Measurements from ENCODE around the gene AGPAT4.

AGPAT4 gene

DNA sequence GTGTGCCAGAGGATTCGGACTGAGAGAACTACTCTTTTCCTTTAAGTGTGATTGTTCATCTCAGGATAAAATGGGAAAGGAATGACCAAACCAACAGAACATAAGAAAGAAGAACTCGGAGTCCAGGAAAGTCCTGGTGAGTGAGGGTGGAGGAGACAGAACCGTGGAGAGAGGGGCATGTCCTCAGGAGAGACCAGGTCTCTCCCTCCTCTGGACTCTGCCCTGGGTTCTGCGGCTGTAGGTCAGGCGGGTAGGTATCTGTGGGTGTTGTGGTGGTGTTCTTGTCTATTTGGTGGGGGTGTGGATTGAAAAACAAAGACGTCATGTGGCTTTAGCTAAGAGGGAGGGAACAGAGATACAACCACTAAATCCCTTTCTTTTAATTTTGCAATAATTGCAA lies 29.1 kb upstream of the AGPAT4 start:
- Histone ChIP-seq H3K4me3 (no peak overlapping the region), H3K27ac (no peak overlapping the region), H3K36me3 (no peaks in the 10 kb centered on the region), H3K27me3 (no peaks in the 10 kb centered on the region), H3K4me1 (peaks cover 0 to 3% (median 0%) of the 10 kb centered on the region in 4 donors), H3K9me3 (no peaks in the 10 kb centered on the region)
- TF ChIP-seq, protein P1, sequence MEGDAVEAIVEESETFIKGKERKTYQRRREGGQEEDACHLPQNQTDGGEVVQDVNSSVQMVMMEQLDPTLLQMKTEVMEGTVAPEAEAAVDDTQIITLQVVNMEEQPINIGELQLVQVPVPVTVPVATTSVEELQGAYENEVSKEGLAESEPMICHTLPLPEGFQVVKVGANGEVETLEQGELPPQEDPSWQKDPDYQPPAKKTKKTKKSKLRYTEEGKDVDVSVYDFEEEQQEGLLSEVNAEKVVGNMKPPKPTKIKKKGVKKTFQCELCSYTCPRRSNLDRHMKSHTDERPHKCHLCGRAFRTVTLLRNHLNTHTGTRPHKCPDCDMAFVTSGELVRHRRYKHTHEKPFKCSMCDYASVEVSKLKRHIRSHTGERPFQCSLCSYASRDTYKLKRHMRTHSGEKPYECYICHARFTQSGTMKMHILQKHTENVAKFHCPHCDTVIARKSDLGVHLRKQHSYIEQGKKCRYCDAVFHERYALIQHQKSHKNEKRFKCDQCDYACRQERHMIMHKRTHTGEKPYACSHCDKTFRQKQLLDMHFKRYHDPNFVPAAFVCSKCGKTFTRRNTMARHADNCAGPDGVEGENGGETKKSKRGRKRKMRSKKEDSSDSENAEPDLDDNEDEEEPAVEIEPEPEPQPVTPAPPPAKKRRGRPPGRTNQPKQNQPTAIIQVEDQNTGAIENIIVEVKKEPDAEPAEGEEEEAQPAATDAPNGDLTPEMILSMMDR (IDR thresholded peaks at IDR 0.05) = no peak
- DNase-seq = no peak
- intact Hi-C loops (cut with DNase I; ENCODE audit: low total_unique reads) = no loop called here

DNA sequence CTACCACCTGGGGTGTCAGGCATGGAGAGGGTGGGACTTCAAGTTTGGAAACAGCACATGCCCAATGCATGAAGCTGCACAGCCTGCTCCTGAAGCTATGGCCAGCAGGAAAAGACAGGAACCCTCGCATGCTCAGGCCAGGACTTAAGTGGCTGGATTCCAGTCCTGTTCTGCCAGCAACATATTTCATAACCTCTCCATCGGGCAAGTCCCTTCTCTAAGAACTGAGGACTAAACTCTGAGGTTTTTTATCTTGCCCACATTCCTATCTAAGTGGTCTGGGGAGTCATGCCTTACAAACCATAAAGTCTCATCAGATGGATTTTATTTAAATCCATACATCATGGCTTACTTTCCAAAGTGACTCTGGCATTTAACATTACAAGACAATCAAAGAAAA lies 27.5 kb upstream of the AGPAT4 start:
- peak in 1 of 2 donors; percentile 35 for DNase-seq
- Histone ChIP-seq H3K36me3 (no peaks in the 10 kb centered on the region), H3K4me1 (peaks cover 0 to 3% (median 0%) of the 10 kb centered on the region in 4 donors), H3K9me3 (no peaks in the 10 kb centered on the region), H3K27me3 (no peaks in the 10 kb centered on the region), H3K4me3 (no peak overlapping the region), H3K27ac (no peak overlapping the region)
- TF ChIP-seq, protein P1 (IDR thresholded peaks at IDR 0.05) = no peak
- intact Hi-C loops (cut with DNase I; ENCODE audit: low total_unique reads) = no loop called here

DNA sequence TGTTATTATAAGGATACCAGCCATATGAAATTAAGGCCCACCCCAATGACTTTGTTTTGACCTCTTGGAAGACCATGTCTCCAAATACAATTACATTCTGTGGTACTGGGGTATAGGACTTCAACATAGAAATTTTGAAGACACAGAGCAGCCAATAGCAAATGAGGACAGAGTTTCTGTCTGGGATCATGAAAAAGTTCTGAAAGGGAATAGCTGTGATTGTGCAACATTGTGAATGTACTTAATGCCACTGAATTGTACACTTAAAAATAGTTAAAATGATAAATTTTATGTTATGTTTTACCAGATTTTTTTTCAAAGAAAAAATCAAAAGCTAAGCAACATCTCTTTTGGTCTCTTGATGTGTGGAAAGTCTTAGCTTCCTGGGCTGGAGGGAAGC lies 27.0 kb upstream of the AGPAT4 start:
- DNase-seq = no peak
- intact Hi-C loops (cut with DNase I; ENCODE audit: low total_unique reads) = no loop called here
- no peak overlapping the region for H3K27ac ChIP-seq
- TF ChIP-seq, protein P1 (IDR thresholded peaks at IDR 0.05) = no peak
- no peaks in the 10 kb centered on the region for H3K27me3 ChIP-seq
- no peaks in the 10 kb centered on the region for H3K9me3 ChIP-seq
- peaks cover 0 to 3% (median 0%) of the 10 kb centered on the region in 4 donors for H3K4me1 ChIP-seq
- H3K4me3 ChIP-seq = no peak overlapping the region
- H3K36me3 ChIP-seq = no peaks in the 10 kb centered on the region

DNA sequence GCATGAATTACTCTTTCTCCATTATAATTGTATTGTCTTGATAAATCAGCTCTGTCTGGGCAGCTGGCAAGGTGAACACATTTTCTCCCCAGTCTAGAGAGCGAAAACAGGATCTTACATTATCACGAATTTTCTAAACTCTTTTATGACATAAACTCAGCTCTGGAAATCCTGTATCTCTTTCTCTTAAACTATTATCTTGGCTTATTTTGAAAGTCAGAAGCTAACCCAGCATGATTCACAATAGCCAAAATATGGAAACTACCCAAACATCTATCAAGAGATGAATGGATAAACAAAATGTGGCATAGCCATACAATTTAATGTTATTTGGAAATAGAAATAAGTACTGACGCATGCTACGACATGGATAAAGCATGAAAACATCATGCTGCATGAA lies 25.9 kb upstream of the AGPAT4 start:
- Histone ChIP-seq H3K36me3 (no peaks in the 10 kb centered on the region), H3K9me3 (no peaks in the 10 kb centered on the region), H3K4me1 (peaks cover 0 to 3% (median 0%) of the 10 kb centered on the region in 4 donors), H3K4me3 (no peak overlapping the region), H3K27ac (no peak overlapping the region), H3K27me3 (no peaks in the 10 kb centered on the region)
- intact Hi-C loops (cut with DNase I; ENCODE audit: low total_unique reads) = no loop called here
- TF ChIP-seq, protein P1 (IDR thresholded peaks at IDR 0.05) = no peak
- DNase-seq = no peak

DNA sequence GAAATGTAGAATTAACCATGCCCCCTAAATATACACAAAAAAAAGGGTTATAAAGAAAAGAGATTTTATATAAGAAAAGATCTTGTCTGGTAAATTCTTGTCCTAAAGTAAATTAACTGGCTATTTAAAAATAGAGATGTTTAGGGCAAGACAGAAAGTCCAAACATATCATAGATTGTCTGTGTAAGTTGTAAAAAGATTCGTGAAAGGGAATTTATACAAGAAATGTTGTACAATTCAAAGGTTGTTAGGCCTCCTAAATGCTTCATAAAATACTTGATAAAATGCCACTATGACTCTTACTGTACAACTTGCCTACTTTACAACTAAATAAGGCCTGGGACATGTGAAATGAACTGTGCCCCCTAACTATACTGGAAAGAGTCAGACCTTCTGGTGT lies 21.9 kb upstream of the AGPAT4 start:
- intact Hi-C loops (cut with DNase I; ENCODE audit: low total_unique reads) = no loop called here
- H3K27ac ChIP-seq = no peak overlapping the region
- no peaks in the 10 kb centered on the region for H3K36me3 ChIP-seq
- DNase-seq = no peak
- H3K9me3 ChIP-seq = no peaks in the 10 kb centered on the region
- TF ChIP-seq, protein P1 (IDR thresholded peaks at IDR 0.05) = no peak
- H3K4me1 ChIP-seq = no peaks in the 10 kb centered on the region
- no peaks in the 10 kb centered on the region for H3K27me3 ChIP-seq
- no peak overlapping the region for H3K4me3 ChIP-seq

DNA sequence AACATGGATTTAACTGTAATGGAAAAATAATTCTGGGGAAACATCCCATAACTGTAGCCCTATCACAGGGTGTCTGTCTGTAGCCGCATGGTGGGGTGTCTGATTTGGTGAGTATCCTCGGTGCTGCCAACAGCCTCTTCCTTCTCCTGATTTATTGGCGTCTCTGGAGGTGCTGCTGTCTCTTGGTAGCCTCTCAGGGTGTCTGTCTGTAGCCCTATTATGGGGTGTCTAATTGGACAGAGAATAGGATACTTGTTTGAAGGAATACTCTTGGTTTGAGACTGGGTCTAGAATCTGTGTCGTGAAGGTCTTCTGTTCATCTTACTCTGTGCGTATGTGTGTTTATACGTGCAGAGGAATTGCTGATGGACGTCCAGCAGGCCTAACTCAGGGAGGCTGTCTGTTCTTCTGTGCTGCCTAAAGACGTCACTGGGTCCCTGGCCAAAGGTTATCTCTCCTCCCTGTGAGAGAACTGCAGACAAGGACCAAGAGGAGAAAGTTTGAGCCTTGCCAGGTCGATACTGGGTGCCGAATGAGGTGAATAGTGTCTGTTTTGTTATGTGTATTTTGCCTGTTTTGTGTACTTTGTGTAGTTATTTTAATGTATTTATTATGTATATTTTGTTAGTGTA lies 18.9 kb upstream of the AGPAT4 start:
- no peak overlapping the region for H3K4me3 ChIP-seq
- H3K9me3 ChIP-seq = no peaks in the 10 kb centered on the region
- H3K27me3 ChIP-seq = no peaks in the 10 kb centered on the region
- intact Hi-C loops (cut with DNase I; ENCODE audit: low total_unique reads) = no loop called here
- DNase-seq = no peak
- no peaks in the 10 kb centered on the region for H3K4me1 ChIP-seq
- TF ChIP-seq, protein P1 (IDR thresholded peaks at IDR 0.05) = no peak
- no peaks in the 10 kb centered on the region for H3K36me3 ChIP-seq
- no peak overlapping the region for H3K27ac ChIP-seq

Data from tibial artery (tissue), 4 donors.